ENCODE data around the gene TXN.

- TF ChIP-seq CEBPB (IDR thresholded peaks at IDR 0.05; ENCODE audit: low read depth, low read length) (no peak), JUN (IDR thresholded peaks at IDR 0.05; ENCODE audit: low read depth, low read length) (no peak), EZH2 (IDR thresholded peaks at IDR 0.05; ENCODE audit: low read depth, low read length, severe bottlenecking) (no peak), POLR2AphosphoS5 (IDR thresholded peaks at IDR 0.05; ENCODE audit: low read depth, low read length) (no peak), POLR2A (IDR thresholded peaks at IDR 0.05; ENCODE audit: control extremely low read depth in 1 of 2, low read depth in 2 of 2, low read length in 2 of 2) (no peak), CHD2 (IDR thresholded peaks at IDR 0.05; ENCODE audit: low read length) (no peak), SIX5 (IDR thresholded peaks at IDR 0.05; ENCODE audit: low read depth, low read length) (no peak), TBP (IDR thresholded peaks at IDR 0.05; ENCODE audit: low read depth, low read length) (no peak)
- TF ChIP-seq, protein P1, sequence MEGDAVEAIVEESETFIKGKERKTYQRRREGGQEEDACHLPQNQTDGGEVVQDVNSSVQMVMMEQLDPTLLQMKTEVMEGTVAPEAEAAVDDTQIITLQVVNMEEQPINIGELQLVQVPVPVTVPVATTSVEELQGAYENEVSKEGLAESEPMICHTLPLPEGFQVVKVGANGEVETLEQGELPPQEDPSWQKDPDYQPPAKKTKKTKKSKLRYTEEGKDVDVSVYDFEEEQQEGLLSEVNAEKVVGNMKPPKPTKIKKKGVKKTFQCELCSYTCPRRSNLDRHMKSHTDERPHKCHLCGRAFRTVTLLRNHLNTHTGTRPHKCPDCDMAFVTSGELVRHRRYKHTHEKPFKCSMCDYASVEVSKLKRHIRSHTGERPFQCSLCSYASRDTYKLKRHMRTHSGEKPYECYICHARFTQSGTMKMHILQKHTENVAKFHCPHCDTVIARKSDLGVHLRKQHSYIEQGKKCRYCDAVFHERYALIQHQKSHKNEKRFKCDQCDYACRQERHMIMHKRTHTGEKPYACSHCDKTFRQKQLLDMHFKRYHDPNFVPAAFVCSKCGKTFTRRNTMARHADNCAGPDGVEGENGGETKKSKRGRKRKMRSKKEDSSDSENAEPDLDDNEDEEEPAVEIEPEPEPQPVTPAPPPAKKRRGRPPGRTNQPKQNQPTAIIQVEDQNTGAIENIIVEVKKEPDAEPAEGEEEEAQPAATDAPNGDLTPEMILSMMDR (IDR thresholded peaks at IDR 0.05; ENCODE audit: control extremely low read depth in 1 of 3, insufficient read depth in 1 of 3, low read depth in 1 of 3, low read length in 3 of 3): no peak
- TF ChIP-seq, protein P2, sequence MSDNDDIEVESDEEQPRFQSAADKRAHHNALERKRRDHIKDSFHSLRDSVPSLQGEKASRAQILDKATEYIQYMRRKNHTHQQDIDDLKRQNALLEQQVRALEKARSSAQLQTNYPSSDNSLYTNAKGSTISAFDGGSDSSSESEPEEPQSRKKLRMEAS (IDR thresholded peaks at IDR 0.05): no peak
Observed at GRCh38 chr9:110228321-110228720, 28.0 kb downstream of the TXN start.

All from H1 (cell line).